Hematopoietic multipotent progenitor cell (in vitro differentiated cells): Measurements from ENCODE around the gene AP1M1. TPM values are rescaled to one million over a fixed set of nuclear protein-coding genes. Genes with fewer than 3 reads are reported as not detected.
"Not testable (repeated sequence)": the region's sequence is repeated elsewhere in the genome, so short reads cannot be mapped to it uniquely, and the experiment has no call there.

Experiments used
- DNase-seq, 3 donors: peaks; one replicate each; pipeline ENCODE4 v3.0.0-alpha.2; 2011 to 2015; ENCODE audit warnings: low read depth in 2 of 3, low spot score in 2 of 3
- total RNA-seq: library from RNA; depleted of rRNA; stranded (reverse); fragments of >200 nt; gene quantifications from one replicate; pipeline ENCODE4 v1.2.3, GENCODE V29; 2012

Gene AP1M1
- total RNA-seq, result 132 TPM

GRCh38 chr19:16197622-16198369 lies at the start of gene AP1M1:
TSS of gene AP1M1 (plus strand) at chr19:16197911. CDS start at chr19:16198027, 116 bp downstream.
- peak; percentile 97 to 98 (median 98) for DNase-seq

DNA sequence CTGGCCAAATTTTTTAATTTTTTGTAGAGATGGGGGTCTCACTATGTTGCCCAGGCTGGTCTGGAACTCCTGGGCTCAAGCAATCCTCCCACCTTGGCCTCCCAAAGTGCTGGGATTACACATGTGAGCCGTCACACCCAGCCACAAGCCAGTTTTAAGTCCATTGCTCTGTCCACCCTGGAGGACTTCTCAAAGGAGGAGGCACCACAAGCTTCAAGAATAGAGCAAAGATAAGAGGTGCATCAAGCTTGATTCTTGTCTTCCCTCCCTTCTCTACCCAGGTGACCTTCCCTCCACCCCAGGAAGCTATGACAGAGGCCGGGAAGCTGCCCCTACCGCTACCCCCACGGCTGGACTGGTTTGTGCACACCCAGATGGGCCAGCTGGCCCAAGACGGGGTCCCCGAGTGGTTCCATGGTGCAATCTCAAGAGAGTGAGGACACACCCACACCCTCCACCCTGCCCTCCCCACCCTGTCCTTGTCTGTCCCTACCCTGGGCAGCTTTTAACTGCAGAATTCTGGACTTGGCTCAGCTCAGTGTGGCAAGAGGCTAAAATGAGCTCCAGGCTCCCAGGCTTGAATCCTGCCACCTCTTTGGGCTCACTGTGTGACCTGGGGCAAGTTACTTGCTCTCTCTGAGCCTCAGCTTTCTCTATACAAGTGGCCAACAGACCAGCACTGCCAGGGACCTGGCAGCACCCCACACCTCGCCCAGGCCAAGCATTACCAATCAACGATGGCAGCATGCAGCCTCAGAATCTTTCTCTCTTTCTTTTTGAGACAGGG lies 49.1 kb upstream of the AP1M1 start:
- DNase-seq, result no peak

DNA sequence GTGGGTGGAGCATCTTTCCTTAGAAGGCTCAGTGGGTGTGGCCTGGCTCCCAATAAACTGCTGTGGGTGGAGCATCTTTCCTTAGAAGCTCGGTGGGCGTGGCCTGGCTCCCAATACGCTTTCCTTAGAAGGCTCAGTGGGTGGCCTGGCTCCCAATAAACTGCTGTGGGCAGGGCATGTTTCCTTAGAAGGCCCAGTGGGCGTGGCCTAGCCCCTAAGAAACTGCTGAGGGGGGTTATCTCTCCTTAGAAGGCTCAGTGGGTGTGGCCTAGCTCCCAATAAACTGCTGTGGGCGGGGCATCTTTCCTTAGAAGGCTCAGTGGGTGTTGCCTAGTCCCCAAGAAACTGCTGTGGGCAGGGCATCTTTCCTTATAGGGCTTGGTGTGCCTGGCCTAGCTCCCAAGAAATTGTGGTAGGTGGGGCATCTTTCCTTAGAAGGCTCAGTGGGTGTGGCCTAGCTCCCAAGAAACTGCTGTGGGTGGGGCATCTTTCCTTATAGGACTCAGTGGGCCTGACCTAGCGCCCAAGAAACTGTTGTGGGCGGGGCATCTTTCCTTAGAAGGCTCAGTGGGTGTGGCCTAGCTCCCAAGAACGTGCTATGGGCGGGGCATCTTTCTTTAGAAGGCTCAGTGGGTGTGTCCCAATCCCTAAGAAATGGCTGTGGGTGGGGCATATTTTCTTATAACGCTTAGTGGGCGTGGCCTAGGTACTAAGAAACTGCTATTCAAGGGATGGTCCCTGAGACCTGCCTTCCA lies 44.0 kb upstream of the AP1M1 start:
- no peak for DNase-seq

GRCh38 chr19:16154557-16154956 lies 43.2 kb upstream of the AP1M1 start:
- no peak for DNase-seq

GRCh38 chr19:16155128-16155527 lies 42.6 kb upstream of the AP1M1 start:
- DNase-seq, result no peak

- DNase-seq, result no peak
Observed at GRCh38 chr19:16156904-16157303, 40.8 kb upstream of the AP1M1 start.

- no peak for DNase-seq
Observed at GRCh38 chr19:16157601-16158000, 40.1 kb upstream of the AP1M1 start.

DNA sequence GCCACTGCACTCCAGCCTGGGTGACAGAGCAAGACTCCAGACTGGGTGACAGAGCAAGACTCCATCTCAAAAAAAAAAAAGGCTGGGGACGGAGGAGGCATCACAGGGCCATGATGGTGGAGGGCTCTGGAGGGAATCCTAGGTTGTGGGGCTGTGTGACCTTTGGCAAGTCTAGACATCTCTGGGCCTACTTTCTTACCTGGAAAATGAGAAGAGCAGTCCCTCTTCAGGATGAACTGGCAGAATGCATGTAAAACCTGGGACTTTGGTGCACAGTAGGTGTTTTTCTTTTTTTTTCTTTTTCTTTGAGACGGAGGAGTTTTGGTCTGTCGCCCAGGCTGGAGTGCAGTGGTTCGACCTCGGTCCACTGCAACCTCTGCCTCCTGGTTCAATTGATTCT lies 38.1 kb upstream of the AP1M1 start:
- no peak for DNase-seq

DNA sequence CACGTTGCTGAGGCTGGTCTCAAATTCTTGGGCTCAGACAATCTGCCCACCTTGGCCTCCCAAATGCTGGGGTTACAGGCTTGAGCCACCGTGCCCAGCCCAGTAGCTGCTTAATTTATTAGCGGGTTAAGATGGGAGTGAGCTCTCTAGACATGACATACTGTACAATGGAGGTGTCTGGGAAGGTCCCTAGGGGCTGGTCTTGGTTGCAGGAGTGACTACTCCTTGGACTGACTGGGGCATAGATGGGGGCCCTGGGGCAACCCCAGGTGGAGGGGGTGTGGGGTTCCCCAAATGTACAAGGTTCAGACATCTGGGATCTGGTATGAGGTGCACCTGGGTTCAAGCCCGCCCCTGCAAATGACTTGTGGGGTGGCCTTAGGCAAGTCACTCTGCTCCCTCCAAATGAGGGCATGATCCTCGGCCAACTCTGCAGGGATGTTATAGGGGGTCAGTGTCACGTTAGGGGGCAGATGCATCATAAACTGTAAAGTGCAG lies 37.2 kb upstream of the AP1M1 start:
- DNase-seq, result no peak

DNA sequence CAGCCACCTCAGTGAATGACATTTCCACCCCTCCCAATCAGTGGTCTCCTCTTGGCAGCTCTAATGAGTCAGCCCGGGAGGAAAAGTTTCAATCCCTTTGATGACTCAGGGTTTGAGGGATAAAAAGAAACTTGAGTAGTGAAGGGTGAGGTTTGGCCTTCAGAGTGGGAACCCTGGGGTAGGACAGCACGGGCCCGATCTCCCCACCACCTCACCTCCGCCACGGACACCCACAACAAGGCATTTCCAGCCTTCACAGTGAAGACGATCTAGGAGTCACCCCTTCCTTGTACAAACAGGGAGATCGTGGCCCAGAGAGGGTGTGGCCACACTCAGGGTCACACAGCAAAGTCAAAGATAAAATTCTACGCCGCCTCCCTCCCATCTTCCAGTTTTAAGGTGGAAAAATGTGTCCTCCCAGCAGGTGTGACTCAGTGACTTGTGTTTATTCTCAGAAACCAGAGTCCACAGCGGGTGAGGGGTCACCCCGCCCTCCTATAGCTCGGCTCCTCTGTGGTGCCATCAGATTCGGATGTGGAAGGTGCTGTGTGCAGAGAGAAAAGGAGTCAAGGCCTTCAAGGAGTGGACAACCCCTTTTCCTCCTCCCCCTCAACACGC lies 36.7 kb upstream of the AP1M1 start:
- DNase-seq, result no peak

DNA sequence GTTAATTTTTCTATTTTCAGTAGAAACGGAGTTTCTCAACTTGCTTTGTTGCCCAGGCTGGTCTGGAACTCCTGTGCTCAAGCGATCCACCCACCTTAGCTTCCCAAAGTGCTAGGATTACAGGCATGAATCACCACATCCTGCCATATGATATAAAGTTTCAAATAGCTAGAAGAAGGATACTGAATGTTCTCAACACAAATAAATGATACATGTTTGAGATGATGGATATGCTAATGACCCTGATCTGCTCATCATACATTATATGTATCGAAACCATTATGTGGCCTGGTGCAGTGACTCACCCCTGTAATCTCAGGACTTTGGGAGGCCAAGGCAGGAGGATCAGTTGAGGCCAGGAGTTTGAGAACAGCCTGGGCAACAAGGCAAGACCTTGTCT lies 35.9 kb upstream of the AP1M1 start:
- no peak for DNase-seq

DNA sequence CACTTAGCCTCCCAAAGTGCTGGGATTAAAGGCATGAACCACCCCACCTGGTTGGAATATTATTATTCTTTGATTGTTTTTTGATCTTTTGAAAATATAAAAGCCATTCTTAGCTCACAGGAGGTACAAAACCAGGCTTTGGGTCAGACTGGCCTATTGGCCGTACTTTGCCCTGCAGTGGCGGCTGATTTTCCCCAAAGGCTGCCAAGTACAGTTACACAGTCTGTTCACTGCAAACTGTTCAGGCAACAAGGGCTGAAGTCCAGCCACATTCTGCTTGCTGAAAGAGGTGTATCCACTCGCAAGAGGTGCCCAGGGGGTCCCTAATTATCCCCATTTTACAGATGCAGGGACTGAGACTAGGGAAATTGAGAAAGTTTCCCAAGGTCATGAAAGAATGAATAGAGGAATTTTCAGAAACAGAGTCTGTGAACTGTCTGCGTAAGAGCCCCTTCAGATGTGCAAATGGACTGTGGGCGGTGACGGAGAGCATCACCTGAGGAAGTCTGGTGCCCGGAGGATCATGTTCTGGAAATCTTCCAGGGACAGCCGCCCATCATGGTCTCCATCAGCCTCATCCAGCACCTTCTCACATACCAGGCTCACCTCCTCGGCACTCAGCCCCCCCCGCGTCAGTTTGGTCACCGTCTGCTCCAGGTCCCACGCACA lies 33.4 kb upstream of the AP1M1 start:
- DNase-seq, result no peak

DNA sequence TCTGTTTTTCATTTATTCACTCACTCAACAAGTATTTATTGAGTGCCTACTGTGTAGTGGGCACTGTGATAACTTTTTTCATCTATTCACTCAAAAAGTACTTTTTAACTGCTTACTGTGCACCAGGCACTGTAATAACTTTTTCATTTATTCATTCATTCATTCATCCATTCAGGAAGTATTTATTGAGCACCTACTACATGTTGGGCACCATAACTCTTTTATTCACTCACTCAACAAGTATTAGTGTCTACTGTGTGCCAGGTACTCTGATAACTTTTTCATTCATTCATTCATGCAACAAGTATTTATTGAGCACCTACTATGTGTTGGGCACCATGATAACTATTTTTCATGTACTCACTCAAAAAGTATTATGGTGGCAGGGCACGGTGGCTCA lies 31.3 kb upstream of the AP1M1 start:
- no peak for DNase-seq

- no peak for DNase-seq
Observed at GRCh38 chr19:16167055-16167454, 30.7 kb upstream of the AP1M1 start.

GRCh38 chr19:16168465-16169081 lies 29.1 kb upstream of the AP1M1 start:
- peak in 2 of 3 donors; percentile 73 to 91 for DNase-seq

GRCh38 chr19:16170134-16170533 lies 27.6 kb upstream of the AP1M1 start:
- no peak for DNase-seq

- no peak for DNase-seq
Observed at GRCh38 chr19:16175954-16176353, 21.8 kb upstream of the AP1M1 start.

- not testable (repeated sequence) for DNase-seq
Observed at GRCh38 chr19:16178866-16179265, 18.8 kb upstream of the AP1M1 start.

GRCh38 chr19:16180611-16181010 lies 17.1 kb upstream of the AP1M1 start:
- DNase-seq, result no peak

GRCh38 chr19:16184665-16185122 lies 13.0 kb upstream of the AP1M1 start:
- no peak for DNase-seq
